Calu3 (cell line): ENCODE results near the gene ITM2B. TPM values are rescaled to one million over a fixed set of nuclear protein-coding genes. Genes with fewer than 3 reads are reported as not detected.

Experiments
- BruUV-seq: library from RNA; stranded (reverse); fragments of 400-500 nt; replicated peaks from 2 replicates; lab custom pipeline; 2021; lab: Mats Ljungman, UMichigan
- CTCF ChIA-PET: fragments of 300-600 bp; sonication (Branson Sonifier 250); formaldehyde crosslinking; loops from one replicate; lab custom pipeline; 2022; ENCODE audit warnings: antibody characterized with exemption; lab: Charles Lee
- DNase-seq: peaks from one replicate; pipeline ENCODE4 v3.0.0; 2022
- H3K27ac Mint-ChIP-seq: one replicate; pipeline ENCODE4 v1.8.0; 2022; ENCODE audit warnings: mixed read lengths; ENCODE audit not compliant: unreplicated experiment
- H3K27me3 Mint-ChIP-seq: one replicate; pipeline ENCODE4 v1.8.0; 2022; ENCODE audit warnings: mixed read lengths; ENCODE audit not compliant: unreplicated experiment
- H3K36me3 Mint-ChIP-seq: one replicate; pipeline ENCODE4 v1.8.0; 2022; ENCODE audit warnings: mild to moderate bottlenecking, moderate library complexity, mixed read lengths; ENCODE audit not compliant: insufficient read depth, unreplicated experiment
- H3K4me1 Mint-ChIP-seq: one replicate; pipeline ENCODE4 v1.8.0; 2022; ENCODE audit warnings: mild to moderate bottlenecking, low read depth, mixed read lengths; ENCODE audit not compliant: unreplicated experiment
- H3K4me3 Mint-ChIP-seq: one replicate; pipeline ENCODE4 v1.8.0; 2022; ENCODE audit warnings: mild to moderate bottlenecking, low read depth, moderate library complexity, mixed read lengths; ENCODE audit not compliant: unreplicated experiment
- H3K9me3 Mint-ChIP-seq: one replicate; pipeline ENCODE4 v1.8.0; 2022; ENCODE audit warnings: low read depth, mixed read lengths; ENCODE audit not compliant: unreplicated experiment
- CTCF ChIP-seq: fragments of 200-600 bp; IDR thresholded peaks from one replicate; pipeline ENCODE4 v1.8.0; 2022; ENCODE audit warnings: antibody characterized with exemption; ENCODE audit not compliant: unreplicated experiment
- intact Hi-C: fragments of 100-400 bp; cut with micrococcal nuclease; formaldehyde crosslinking; loops from one replicate; pipeline ENCODE4 v1.10.0; 2022; ENCODE audit not compliant: unreplicated experiment
- total RNA-seq: library from RNA; stranded (reverse); gene quantifications from 2 replicates; pipeline ENCODE4 v1.2.3, GENCODE V29; 2022

The ITM2B gene
- total RNA-seq, 1 experiment from 2014 or later = 362 TPM

GRCh38 chr13:48273346-48273745, 40.3 kb downstream of the ITM2B start:
- Mint-ChIP-seq H3K9me3 (no peaks in the 10 kb centered on the region), H3K36me3 (no peaks in the 10 kb centered on the region), H3K27me3 (no peaks in the 10 kb centered on the region), H3K4me1 (no peaks in the 10 kb centered on the region), H3K4me3 (no peak overlapping the region), H3K27ac (no peak overlapping the region)
- no peak for TF ChIP-seq CTCF
- no TSS peak for BruUV-seq
- intact Hi-C loops = no loop called here
- DNase-seq = no peak
- CTCF ChIA-PET = no interaction called here

- Mint-ChIP-seq H3K9me3 (no peaks in the 10 kb centered on the region), H3K36me3 (no peaks in the 10 kb centered on the region), H3K4me1 (no peaks in the 10 kb centered on the region), H3K27me3 (no peaks in the 10 kb centered on the region), H3K4me3 (no peak overlapping the region), H3K27ac (no peak overlapping the region)
- TF ChIP-seq CTCF = no peak
- CTCF ChIA-PET = no interaction called here
- BruUV-seq = no TSS peak
- intact Hi-C loops = no loop called here
- no peak for DNase-seq
Observed at GRCh38 chr13:48275507-48275906, 42.5 kb downstream of the ITM2B start.

- no peak for TF ChIP-seq CTCF
- no TSS peak for BruUV-seq
- H3K4me3 Mint-ChIP-seq = no peak overlapping the region
- no peaks in the 10 kb centered on the region for H3K4me1 Mint-ChIP-seq
- no peak for DNase-seq
- H3K9me3 Mint-ChIP-seq = no peaks in the 10 kb centered on the region
- CTCF ChIA-PET = interaction anchor here (0.7 kb wide), 1 partner anchor 725 kb away, joined by 3 read pairs; no protein-coding TSS in a partner anchor
- intact Hi-C loops = no loop called here
- no peak overlapping the region for H3K27ac Mint-ChIP-seq
- H3K36me3 Mint-ChIP-seq = no peaks in the 10 kb centered on the region
- H3K27me3 Mint-ChIP-seq = no peaks in the 10 kb centered on the region
Observed at GRCh38 chr13:48278806-48279205, 45.8 kb downstream of the ITM2B start.

GRCh38 chr13:48281556-48281955, 48.5 kb downstream of the ITM2B start:
- no peak overlapping the region for H3K27ac Mint-ChIP-seq
- CTCF ChIA-PET = no interaction called here
- H3K27me3 Mint-ChIP-seq = no peaks in the 10 kb centered on the region
- TF ChIP-seq CTCF = no peak
- DNase-seq = no peak
- BruUV-seq = no TSS peak
- H3K36me3 Mint-ChIP-seq = no peaks in the 10 kb centered on the region
- no peaks in the 10 kb centered on the region for H3K9me3 Mint-ChIP-seq
- H3K4me3 Mint-ChIP-seq = no peak overlapping the region
- H3K4me1 Mint-ChIP-seq = no peaks in the 10 kb centered on the region
- intact Hi-C loops = no loop called here
